Measurements from ENCODE around the gene TEAD1. TPM values are rescaled to one million over a fixed set of nuclear protein-coding genes. Genes with fewer than 3 reads are reported as not detected.

Gene TEAD1
- total RNA-seq, 4 donors from 2014 or later: 71.5 to 109 (median 88.5) TPM

- 19 to 27% methylated on average over 6 of the region's 6 CpGs for WGBS, 2 donors
- Histone ChIP-seq H3K4me3 (replicated peaks in 1 of 3) (no peak overlapping the region), H3K4me1 (peaks cover 80 to 90% of the 10 kb centered on the region in 2 donors), H3K9me3 (no peaks in the 10 kb centered on the region), H3K36me3 (no peaks in the 10 kb centered on the region), H3K27me3 (no peaks in the 10 kb centered on the region), H3K27ac (peak overlapping the region; percentile 91 to 95 (median 92))
- TF ChIP-seq CTCF (IDR thresholded peaks at IDR 0.05) (no peak), POLR2A (IDR thresholded peaks at IDR 0.05) (peak in 1 of 2 donors; percentile 10)
- peak; percentile 53 to 56 for DNase-seq
- intact Hi-C loops (cut with DNase I): loop anchor here (10.0 kb wide), 1 partner anchor 111 kb away; no protein-coding TSS in a partner anchor
Measured at GRCh38 chr11:12694183-12694531, 19.9 kb downstream of the TEAD1 start.

GRCh38 chr11:12695221-12695794 is 21.1 kb downstream of the TEAD1 start:
- intact Hi-C loops (cut with DNase I): loop anchor here (10.0 kb wide), 1 partner anchor 109 kb away; no protein-coding TSS in a partner anchor
- Histone ChIP-seq H3K4me1 (peaks cover 80 to 82% of the 10 kb centered on the region in 2 donors), H3K27me3 (no peaks in the 10 kb centered on the region), H3K36me3 (no peaks in the 10 kb centered on the region), H3K9me3 (no peaks in the 10 kb centered on the region), H3K4me3 (replicated peaks in 1 of 3) (no peak overlapping the region), H3K27ac (peak overlapping the region; percentile 91 to 95 (median 92))
- 71 to 78% methylated on average over 2 of the region's 2 CpGs for WGBS, 2 donors
- TF ChIP-seq CTCF (IDR thresholded peaks at IDR 0.05) (no peak), POLR2A (IDR thresholded peaks at IDR 0.05) (no peak)
- no peak for DNase-seq

GRCh38 chr11:12695873-12696272 is 21.7 kb downstream of the TEAD1 start:
- intact Hi-C loops (cut with DNase I): loop anchor here (10.0 kb wide), 1 partner anchor 109 kb away; no protein-coding TSS in a partner anchor
- H3K27ac ChIP-seq: peak overlapping the region; percentile 91 to 95 (median 92)

GRCh38 chr11:12696911-12697581 is 22.8 kb downstream of the TEAD1 start:
- no peaks in the 10 kb centered on the region for H3K9me3 ChIP-seq
- DNase-seq: peak; percentile 79 to 84
- no peaks in the 10 kb centered on the region for H3K27me3 ChIP-seq
- H3K4me3 ChIP-seq (replicated peaks in 1 of 3): no peak overlapping the region
- intact Hi-C loops (cut with DNase I): loop anchor here (10.0 kb wide), 1 partner anchor 108 kb away; no protein-coding TSS in a partner anchor
- TF ChIP-seq CTCF (IDR thresholded peaks at IDR 0.05): no peak
- TF ChIP-seq POLR2A (IDR thresholded peaks at IDR 0.05): peak in 1 of 2 donors; percentile 20
- no peaks in the 10 kb centered on the region for H3K36me3 ChIP-seq
- peaks cover 78 to 84% of the 10 kb centered on the region in 2 donors for H3K4me1 ChIP-seq
- WGBS, 2 donors: 45 to 48% methylated on average over 5 of the region's 5 CpGs
- peak overlapping the region; percentile 91 to 95 (median 92) for H3K27ac ChIP-seq

More at GRCh38 chr11:12695873-12696272, 21.7 kb downstream of the TEAD1 start:
- H3K4me1 ChIP-seq: peaks cover 79 to 85% of the 10 kb centered on the region in 2 donors
- DNase-seq: no peak
- no peak overlapping the region for H3K4me3 ChIP-seq (replicated peaks in 1 of 3)
- H3K9me3 ChIP-seq: no peaks in the 10 kb centered on the region
- TF ChIP-seq POLR2A (IDR thresholded peaks at IDR 0.05) (no peak), CTCF (IDR thresholded peaks at IDR 0.05) (no peak)
- no peaks in the 10 kb centered on the region for H3K27me3 ChIP-seq
- H3K36me3 ChIP-seq: no peaks in the 10 kb centered on the region
- 77 to 79% methylated on average over 3 of the region's 3 CpGs for WGBS, 2 donors

GRCh38 chr11:12698048-12698447 is 23.8 kb downstream of the TEAD1 start:
- WGBS, 2 donors: 42 to 48% methylated on average over 5 of the region's 5 CpGs
- intact Hi-C loops (cut with DNase I): loop anchor here (10.0 kb wide), 1 partner anchor 107 kb away; no protein-coding TSS in a partner anchor
- TF ChIP-seq CTCF (IDR thresholded peaks at IDR 0.05) (no peak), POLR2A (IDR thresholded peaks at IDR 0.05) (no peak)
- no peaks in the 10 kb centered on the region for H3K36me3 ChIP-seq
- H3K4me1 ChIP-seq: peaks cover 68 to 83% of the 10 kb centered on the region in 2 donors
- H3K9me3 ChIP-seq: no peaks in the 10 kb centered on the region
- H3K4me3 ChIP-seq (replicated peaks in 1 of 3): no peak overlapping the region
- no peaks in the 10 kb centered on the region for H3K27me3 ChIP-seq
- H3K27ac ChIP-seq: peak overlapping the region; percentile 91 to 95 (median 92)
- DNase-seq: peak in 1 of 2 donors; percentile 19
